Mucosa of stomach (tissue), 1 donor: ENCODE measurements around the gene CTCFL.

Experiments used
- H3K27me3 ChIP-seq: one replicate; pipeline ENCODE4 v1.7.0; 2013; ENCODE audit warnings: mild to moderate bottlenecking, low read length; ENCODE audit not compliant: control insufficient read depth, insufficient read depth
- H3K36me3 ChIP-seq: one replicate; pipeline ENCODE4 v1.7.0; 2013; ENCODE audit warnings: low read length; ENCODE audit not compliant: control insufficient read depth, insufficient read depth
- H3K4me1 ChIP-seq: one replicate; pipeline ENCODE4 v1.7.0; 2013; ENCODE audit warnings: mild to moderate bottlenecking, low read length; ENCODE audit not compliant: control insufficient read depth, insufficient read depth
- H3K4me3 ChIP-seq: one replicate; pipeline ENCODE4 v1.7.0; 2013; ENCODE audit warnings: low read length
- H3K9ac ChIP-seq: one replicate; pipeline ENCODE4 v1.7.0; 2013; ENCODE audit warnings: mild to moderate bottlenecking, low read length, moderate library complexity
- H3K9me3 ChIP-seq: one replicate; pipeline ENCODE4 v1.7.0; 2013; ENCODE audit warnings: mild to moderate bottlenecking, low read length, moderate library complexity; ENCODE audit not compliant: control insufficient read depth
- donor health status: Pancreatic carcinoma.

The CTCFL gene

DNA sequence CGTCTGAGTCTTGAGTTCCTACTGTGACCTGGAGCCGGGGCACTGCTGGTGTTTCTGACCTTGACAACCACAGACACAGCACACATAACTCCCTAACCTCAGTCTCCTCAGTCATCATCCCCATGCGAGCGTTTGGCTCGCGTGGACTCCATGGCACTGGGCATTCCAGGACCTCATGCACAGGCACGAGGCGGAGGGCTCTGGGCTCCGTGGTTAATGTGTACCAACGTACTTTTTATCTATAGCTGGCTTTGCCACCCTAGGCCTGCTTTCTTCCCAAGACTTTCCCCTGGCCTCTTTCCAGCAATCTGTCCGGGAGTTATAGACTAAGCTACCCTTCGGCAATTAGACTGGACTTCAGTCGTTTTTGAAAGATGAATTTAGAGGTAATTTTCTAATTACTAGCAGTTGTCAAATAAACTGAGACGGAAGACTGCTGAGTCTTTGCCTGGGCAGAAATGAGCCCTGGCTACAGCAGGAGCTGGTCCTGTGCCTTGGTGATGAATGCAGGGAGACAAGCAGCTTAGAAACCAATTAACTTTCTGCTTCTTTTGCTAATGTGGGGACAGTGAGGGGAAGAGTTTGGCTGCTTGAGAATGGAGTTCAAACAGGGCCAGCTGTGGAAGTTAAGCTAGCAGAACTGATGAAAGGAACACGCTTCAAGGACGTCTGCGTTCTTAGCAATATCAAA lies 16.1 kb upstream of the CTCFL start:
- no peak overlapping the region for H3K9ac ChIP-seq
- H3K4me3 ChIP-seq, result no peak overlapping the region
- H3K36me3 ChIP-seq, result no peaks in the 10 kb centered on the region
- H3K4me1 ChIP-seq, result peaks cover 25% of the 10 kb centered on the region
- H3K27me3 ChIP-seq, result no peaks in the 10 kb centered on the region
- H3K9me3 ChIP-seq, result peaks cover 4% of the 10 kb centered on the region

DNA sequence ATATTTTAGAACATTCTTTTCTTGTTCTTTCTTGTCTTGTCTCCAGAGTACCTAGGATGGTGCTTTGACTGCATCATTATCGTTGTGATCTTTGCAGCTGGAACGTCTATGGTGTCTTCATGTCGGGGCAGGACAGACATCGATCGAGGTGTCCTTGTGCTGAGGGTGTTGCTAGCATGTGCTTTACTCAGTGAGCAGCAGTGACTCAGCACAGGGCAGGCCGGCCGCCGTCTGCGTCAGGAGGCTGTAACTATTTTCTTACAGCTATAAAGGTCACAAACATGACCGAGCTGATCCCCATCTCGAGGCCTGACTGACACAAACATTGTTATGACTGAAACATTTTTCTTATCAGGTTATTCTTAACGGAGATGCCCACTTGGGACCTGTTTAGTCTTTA lies 14.9 kb upstream of the CTCFL start:
- H3K4me3 ChIP-seq, result no peak overlapping the region
- no peaks in the 10 kb centered on the region for H3K36me3 ChIP-seq

GRCh38 chr20:57537822-57538221 lies 12.9 kb upstream of the CTCFL start:
- Histone ChIP-seq H3K9me3 (peaks cover 4% of the 10 kb centered on the region), H3K9ac (no peak overlapping the region), H3K27me3 (no peaks in the 10 kb centered on the region), H3K36me3 (no peaks in the 10 kb centered on the region), H3K4me1 (peaks cover 14% of the 10 kb centered on the region), H3K4me3 (no peak overlapping the region)

More for the DNA sequence above, 14.9 kb upstream of the CTCFL start:
- H3K9ac ChIP-seq, result no peak overlapping the region
- no peaks in the 10 kb centered on the region for H3K27me3 ChIP-seq
- H3K4me1 ChIP-seq, result peaks cover 19% of the 10 kb centered on the region
- H3K9me3 ChIP-seq, result peaks cover 4% of the 10 kb centered on the region

- Histone ChIP-seq H3K27me3 (no peaks in the 10 kb centered on the region), H3K4me3 (no peak overlapping the region), H3K36me3 (no peaks in the 10 kb centered on the region), H3K9ac (no peak overlapping the region), H3K4me1 (peaks cover 22% of the 10 kb centered on the region), H3K9me3 (peaks cover 4% of the 10 kb centered on the region)
These were observed 12.1 kb upstream of the CTCFL start for GRCh38 chr20:57536771-57537724.

DNA sequence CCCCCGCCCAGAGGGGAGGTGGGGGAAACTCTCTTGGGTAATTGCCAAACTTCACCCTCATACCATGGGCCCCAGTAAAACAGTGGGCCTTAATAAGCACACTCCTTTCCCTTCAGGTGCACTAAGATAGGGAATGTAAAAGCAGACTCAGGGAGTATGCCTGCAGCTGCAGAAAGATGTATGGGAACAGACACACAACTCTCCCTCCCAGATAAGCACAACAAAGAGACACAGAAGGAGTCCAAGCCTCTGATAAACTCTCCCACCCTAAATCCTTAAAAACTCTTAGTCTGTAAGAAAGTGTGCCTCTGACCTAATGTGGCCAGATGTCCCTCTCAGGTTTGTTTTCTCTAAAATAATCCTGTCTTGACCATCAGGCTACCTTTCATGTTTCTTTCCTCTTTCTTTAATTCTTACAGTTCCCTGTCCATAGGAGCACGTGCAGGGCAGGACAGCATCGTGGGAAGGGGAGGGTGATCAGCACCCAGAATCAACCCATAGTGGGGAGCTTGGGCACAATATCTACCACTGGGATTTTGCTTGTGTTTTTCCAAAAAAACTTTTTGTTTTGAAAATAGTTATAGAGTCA lies 11.3 kb upstream of the CTCFL start:
- H3K27me3 ChIP-seq, result no peaks in the 10 kb centered on the region
- no peak overlapping the region for H3K9ac ChIP-seq
- peaks cover 24% of the 10 kb centered on the region for H3K4me1 ChIP-seq
- H3K4me3 ChIP-seq, result no peak overlapping the region
- peaks cover 4% of the 10 kb centered on the region for H3K9me3 ChIP-seq
- H3K36me3 ChIP-seq, result no peaks in the 10 kb centered on the region

DNA sequence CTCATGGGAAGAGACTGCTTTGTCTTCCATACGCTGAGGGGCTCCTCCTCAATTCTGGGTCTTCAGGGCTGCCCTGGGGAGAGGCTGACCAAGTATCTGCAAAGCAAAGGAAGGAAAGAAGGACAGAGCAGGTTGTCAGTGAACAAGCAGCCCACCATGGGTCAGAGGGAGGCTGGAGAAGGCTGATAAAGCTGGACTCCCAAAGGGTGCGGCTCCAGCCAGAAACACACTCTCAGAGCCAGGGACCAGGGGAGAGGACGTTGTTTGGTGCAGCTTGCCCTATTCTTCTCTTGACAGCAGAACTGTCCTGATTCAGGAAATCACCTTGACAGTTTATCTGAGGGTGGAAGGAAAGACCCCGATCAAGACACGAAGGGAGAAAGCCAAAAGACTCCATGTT lies 10.4 kb upstream of the CTCFL start:
- no peak overlapping the region for H3K9ac ChIP-seq
- no peaks in the 10 kb centered on the region for H3K27me3 ChIP-seq
- peaks cover 4% of the 10 kb centered on the region for H3K9me3 ChIP-seq
- H3K4me1 ChIP-seq, result peaks cover 17% of the 10 kb centered on the region
- no peaks in the 10 kb centered on the region for H3K36me3 ChIP-seq
- H3K4me3 ChIP-seq, result no peak overlapping the region

GRCh38 chr20:57532104-57532503 lies 7.2 kb upstream of the CTCFL start:
- Histone ChIP-seq H3K9me3 (no peaks in the 10 kb centered on the region), H3K4me1 (peaks cover 20% of the 10 kb centered on the region), H3K9ac (no peak overlapping the region), H3K4me3 (no peak overlapping the region), H3K36me3 (no peaks in the 10 kb centered on the region), H3K27me3 (no peaks in the 10 kb centered on the region)

DNA sequence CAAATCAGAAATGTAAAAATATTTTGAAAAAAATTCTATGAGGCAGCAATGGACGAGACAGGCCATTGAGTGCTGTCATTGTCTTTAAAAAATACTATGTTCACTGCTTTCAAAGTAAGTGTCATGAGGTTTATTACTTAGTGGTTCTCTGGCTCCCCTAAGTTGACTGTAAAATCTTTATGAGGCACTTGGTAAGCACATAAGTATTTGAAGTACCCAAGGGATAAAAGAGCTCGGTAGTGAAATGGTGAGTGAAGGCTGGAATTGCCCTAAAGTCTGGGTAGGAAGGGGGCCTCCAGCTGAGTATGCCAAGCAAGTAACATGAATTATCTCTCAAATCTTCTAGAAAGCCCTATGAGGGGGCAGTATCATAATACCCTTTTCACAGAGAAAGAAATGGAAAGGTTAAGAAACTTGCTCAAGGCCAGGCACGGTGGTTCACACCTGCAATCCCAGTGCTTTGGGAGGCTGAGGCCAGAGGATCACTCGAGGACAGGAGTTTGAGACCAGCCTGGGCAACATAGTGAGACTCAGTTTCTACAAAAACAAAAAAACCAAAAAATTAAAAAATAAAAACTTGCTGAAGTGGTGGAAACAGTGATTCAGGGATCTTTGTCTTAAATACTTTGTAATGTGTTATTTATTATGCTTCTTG lies 5.5 kb upstream of the CTCFL start:
- no peak overlapping the region for H3K4me3 ChIP-seq
- H3K9ac ChIP-seq, result no peak overlapping the region
- no peaks in the 10 kb centered on the region for H3K27me3 ChIP-seq
- H3K9me3 ChIP-seq, result no peaks in the 10 kb centered on the region
- H3K4me1 ChIP-seq, result peaks cover 23% of the 10 kb centered on the region
- H3K36me3 ChIP-seq, result no peaks in the 10 kb centered on the region

DNA sequence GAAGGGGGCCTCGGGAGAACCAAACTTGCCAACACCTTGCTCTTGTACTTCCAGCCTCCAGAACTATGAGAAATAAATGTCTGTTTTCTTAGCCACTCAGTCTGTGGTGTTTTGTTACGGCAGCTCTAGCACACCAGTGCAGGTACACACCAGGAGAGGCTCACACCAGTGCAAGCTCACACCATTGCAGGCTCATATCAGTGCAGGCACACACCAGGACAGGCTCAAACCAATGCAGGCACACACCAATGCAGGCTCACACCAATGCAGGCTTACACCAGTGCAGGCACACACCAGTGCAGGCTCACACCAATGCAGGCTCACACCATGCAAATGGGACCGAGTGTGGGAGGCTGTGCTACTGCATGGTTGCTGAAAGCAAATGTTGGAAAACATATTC lies 4.9 kb upstream of the CTCFL start:
- H3K4me3 ChIP-seq, result no peak overlapping the region
- H3K9me3 ChIP-seq, result no peaks in the 10 kb centered on the region
- no peaks in the 10 kb centered on the region for H3K36me3 ChIP-seq
- H3K27me3 ChIP-seq, result no peaks in the 10 kb centered on the region
- no peak overlapping the region for H3K9ac ChIP-seq
- H3K4me1 ChIP-seq, result peaks cover 23% of the 10 kb centered on the region

GRCh38 chr20:57529160-57529585 lies 4.2 kb upstream of the CTCFL start:
- no peaks in the 10 kb centered on the region for H3K27me3 ChIP-seq
- no peak overlapping the region for H3K4me3 ChIP-seq
- no peak overlapping the region for H3K9ac ChIP-seq
- no peaks in the 10 kb centered on the region for H3K36me3 ChIP-seq
- peaks cover 23% of the 10 kb centered on the region for H3K4me1 ChIP-seq
- no peaks in the 10 kb centered on the region for H3K9me3 ChIP-seq

- Histone ChIP-seq H3K9ac (no peak overlapping the region), H3K4me1 (peaks cover 22% of the 10 kb centered on the region), H3K36me3 (no peaks in the 10 kb centered on the region), H3K27me3 (no peaks in the 10 kb centered on the region), H3K9me3 (no peaks in the 10 kb centered on the region), H3K4me3 (no peak overlapping the region)
These were observed 3.2 kb upstream of the CTCFL start for GRCh38 chr20:57528148-57528547.
